ENCODE results near the gene TGFA.

GRCh38 chr2:70418514-70418913, 135.1 kb downstream of the TGFA start:
- TF ChIP-seq POLR2A (IDR thresholded peaks at IDR 0.05; ENCODE audit: low read depth) (no peak), CTCF (IDR thresholded peaks at IDR 0.05) (no peak), EP300 (IDR thresholded peaks at IDR 0.05) (no peak)

Measured in esophagus muscularis mucosa (tissue), 4 donors.